Endothelial cell of umbilical vein (primary cell): ENCODE results near the gene PLXNB1.

Source experiments
- CTCF ChIP-seq, 2 donors: IDR thresholded peaks; 1 replicate in 1 of 2; 2 replicates in 1 of 2; pipeline ENCODE4 v1.5.1; 2011; ENCODE audit warnings: low read length in 2 of 2, mild to moderate bottlenecking in 2 of 2, moderate library complexity in 2 of 2, control low read depth in 1 of 2, inconsistent platforms in 1 of 2, low read depth in 1 of 2; ENCODE audit not compliant: insufficient read depth in 1 of 2; ENCODE audit errors: extremely low read depth in 1 of 2
- MAX ChIP-seq: IDR thresholded peaks from 2 replicates; pipeline ENCODE4 v1.6.1; 2011; ENCODE audit not compliant: insufficient read depth, insufficient read length

- TF ChIP-seq CTCF (IDR thresholded peaks at IDR 0.05; ENCODE audit: extremely low read depth in 1 of 2, insufficient read depth in 1 of 2, low read depth in 1 of 2, low read length in 2 of 2) (no peak), MAX (no peak)
Observed at GRCh38 chr3:48371651-48372376, 58.1 kb downstream of the PLXNB1 start, which contains the start of gene FBXW12.
